ENCODE measurements around the gene ASB1.

ASB1 gene

GRCh38 chr2:238382381-238382781, 44.3 kb upstream of the ASB1 start:
- DNase-seq (ENCODE audit: low read depth), result no peak
- TF ChIP-seq CTCF (IDR thresholded peaks at IDR 0.05; ENCODE audit: insufficient read depth, low read depth, low read length, missing control alignments), result no peak
- H3K4me3 ChIP-seq (ENCODE audit: low read depth, low read length), result no peak overlapping the region

- no peak for DNase-seq (ENCODE audit: low read depth)
- TF ChIP-seq CTCF (IDR thresholded peaks at IDR 0.05; ENCODE audit: insufficient read depth, low read depth, low read length, missing control alignments), result no peak
- H3K4me3 ChIP-seq (ENCODE audit: low read depth, low read length), result no peak overlapping the region
These were observed 43.6 kb upstream of the ASB1 start for GRCh38 chr2:238383135-238383534.

GRCh38 chr2:238383743-238384380, 42.9 kb upstream of the ASB1 start:
- TF ChIP-seq CTCF (IDR thresholded peaks at IDR 0.05; ENCODE audit: insufficient read depth, low read depth, low read length, missing control alignments), result no peak
- peak; percentile 27 for DNase-seq (ENCODE audit: low read depth)
- no peak overlapping the region for H3K4me3 ChIP-seq (ENCODE audit: low read depth, low read length)

GRCh38 chr2:238387332-238387731, 39.4 kb upstream of the ASB1 start:
- no peak for DNase-seq (ENCODE audit: low read depth)
- no peak for TF ChIP-seq CTCF (IDR thresholded peaks at IDR 0.05; ENCODE audit: insufficient read depth, low read depth, low read length, missing control alignments)
- H3K4me3 ChIP-seq (ENCODE audit: low read depth, low read length), result no peak overlapping the region

- no peak for DNase-seq (ENCODE audit: low read depth)
- H3K4me3 ChIP-seq (ENCODE audit: low read depth, low read length), result no peak overlapping the region
- TF ChIP-seq CTCF (IDR thresholded peaks at IDR 0.05; ENCODE audit: insufficient read depth, low read depth, low read length, missing control alignments), result no peak
These were observed 37.9 kb upstream of the ASB1 start for GRCh38 chr2:238388794-238389193.

- no peak for TF ChIP-seq CTCF (IDR thresholded peaks at IDR 0.05; ENCODE audit: insufficient read depth, low read depth, low read length, missing control alignments)
- no peak for DNase-seq (ENCODE audit: low read depth)
- no peak overlapping the region for H3K4me3 ChIP-seq (ENCODE audit: low read depth, low read length)
These were observed 36.6 kb upstream of the ASB1 start for GRCh38 chr2:238389988-238390589.
